Measurements from ENCODE around the gene SLC24A4.

SLC24A4 gene

DNA sequence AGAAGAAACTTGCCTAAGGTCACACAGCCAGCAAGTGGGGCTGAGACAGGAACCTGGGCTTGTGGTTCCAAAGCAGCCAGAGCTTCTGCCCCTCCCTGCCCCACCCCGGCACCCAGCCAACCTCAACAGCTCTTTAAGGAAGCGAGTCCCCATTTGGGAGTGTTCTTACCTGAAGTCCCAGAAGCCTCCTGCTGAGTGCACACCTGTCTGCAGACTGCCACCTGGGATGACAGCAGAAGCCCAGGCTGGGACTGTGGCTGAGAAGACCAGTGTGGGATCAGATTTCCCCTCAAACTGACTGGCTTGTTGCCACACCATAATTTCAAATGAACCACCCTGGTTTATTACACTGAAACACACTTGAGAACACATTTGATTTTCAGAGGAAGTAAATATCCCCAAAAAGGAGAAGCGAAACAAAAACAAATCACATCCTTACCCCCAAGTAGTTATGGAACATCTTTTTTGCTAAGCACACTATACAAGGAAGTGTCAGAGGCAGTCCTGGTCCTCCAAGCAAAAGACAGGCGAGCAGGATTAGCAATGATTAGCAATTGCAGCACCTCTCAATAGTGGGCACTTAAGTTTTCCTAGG is 184.3 kb downstream of the SLC24A4 start:
- H3K4me2 ChIP-seq (ENCODE audit: low read length) = peak overlapping the region; percentile 39

DNA sequence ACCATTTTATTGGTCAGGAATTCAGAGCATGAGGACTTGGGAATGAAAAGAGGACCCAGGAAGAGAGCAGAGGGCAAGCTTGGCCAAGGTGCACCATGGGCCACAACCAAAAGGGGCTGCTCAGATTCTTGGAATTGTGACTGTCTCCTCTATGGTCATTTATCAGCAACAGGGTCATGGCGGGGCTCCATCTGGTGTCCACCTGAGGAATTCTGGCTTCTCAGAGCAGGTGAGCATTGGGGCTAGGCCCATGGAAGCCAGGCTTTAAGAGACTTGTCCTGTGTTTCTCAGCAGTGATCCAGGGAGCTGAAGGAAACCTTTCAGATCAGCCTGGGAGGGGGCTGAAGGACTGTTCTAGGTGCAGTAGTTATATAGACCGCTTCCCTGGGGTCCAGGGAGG is 188.0 kb downstream of the SLC24A4 start:
- peaks cover 11% of the 10 kb centered on the region for H3K27me3 ChIP-seq (ENCODE audit: control insufficient read depth, low read length)
- no peaks in the 10 kb centered on the region for H4K20me1 ChIP-seq (ENCODE audit: control insufficient read depth, insufficient read depth, low read depth, low read length)
- no peaks in the 10 kb centered on the region for H3K9me2 ChIP-seq (replicated peaks; ENCODE audit: control insufficient read depth, low read length)
- no peak overlapping the region for H3K27ac ChIP-seq (ENCODE audit: low read depth, low read length)
- no peak overlapping the region for H3K4me3 ChIP-seq (ENCODE audit: low read length)
- H3F3A ChIP-seq (ENCODE audit: control insufficient read depth, insufficient read depth) = peaks cover 6% of the 10 kb centered on the region; the same call in 1 of the 2 replicates
- no peak overlapping the region for H3K4me2 ChIP-seq (ENCODE audit: low read length)
- no peaks in the 10 kb centered on the region for H3K36me3 ChIP-seq (ENCODE audit: control insufficient read depth, low read length)
- no peak for TF ChIP-seq CTCF (IDR thresholded peaks at IDR 0.05; ENCODE audit: low read depth, low read length, poor library complexity, severe bottlenecking)
- TF ChIP-seq EZH2phosphoT487 (IDR thresholded peaks at IDR 0.05; ENCODE audit: borderline replicate concordance, low read length) = no peak
- H3K4me1 ChIP-seq (ENCODE audit: control insufficient read depth, low read length) = peaks cover 19% of the 10 kb centered on the region
- no peaks in the 10 kb centered on the region for H3K79me2 ChIP-seq (ENCODE audit: control insufficient read depth, low read length)
- no peaks in the 10 kb centered on the region for H3K9me3 ChIP-seq (ENCODE audit: control insufficient read depth, insufficient read depth, low read length)

More for the DNA sequence above, 184.3 kb downstream of the SLC24A4 start:
- H4K20me1 ChIP-seq (ENCODE audit: control insufficient read depth, insufficient read depth, low read depth, low read length) = no peaks in the 10 kb centered on the region
- no peaks in the 10 kb centered on the region for H3K9me2 ChIP-seq (replicated peaks; ENCODE audit: control insufficient read depth, low read length)
- H3F3A ChIP-seq (ENCODE audit: control insufficient read depth, insufficient read depth) = peaks cover 6% of the 10 kb centered on the region; the same call in 1 of the 2 replicates
- no peaks in the 10 kb centered on the region for H3K79me2 ChIP-seq (ENCODE audit: control insufficient read depth, low read length)
- peak overlapping the region; percentile 2; the same call in 1 of the 2 replicates for H3K27ac ChIP-seq (ENCODE audit: low read depth, low read length)
- H3K4me3 ChIP-seq (ENCODE audit: low read length) = 0 out of 2 replicates have a peak overlapping the region, but pooled peaks have one; percentile 9
- H3K9me3 ChIP-seq (ENCODE audit: control insufficient read depth, insufficient read depth, low read length) = no peaks in the 10 kb centered on the region
- TF ChIP-seq CTCF (IDR thresholded peaks at IDR 0.05; ENCODE audit: low read depth, low read length, poor library complexity, severe bottlenecking) (no peak), EZH2phosphoT487 (IDR thresholded peaks at IDR 0.05; ENCODE audit: borderline replicate concordance, low read length) (no peak)
- no peaks in the 10 kb centered on the region for H3K36me3 ChIP-seq (ENCODE audit: control insufficient read depth, low read length)
- H3K27me3 ChIP-seq (ENCODE audit: control insufficient read depth, low read length) = peaks cover 11% of the 10 kb centered on the region
- H3K4me1 ChIP-seq (ENCODE audit: control insufficient read depth, low read length) = peaks cover 19% of the 10 kb centered on the region

DNA sequence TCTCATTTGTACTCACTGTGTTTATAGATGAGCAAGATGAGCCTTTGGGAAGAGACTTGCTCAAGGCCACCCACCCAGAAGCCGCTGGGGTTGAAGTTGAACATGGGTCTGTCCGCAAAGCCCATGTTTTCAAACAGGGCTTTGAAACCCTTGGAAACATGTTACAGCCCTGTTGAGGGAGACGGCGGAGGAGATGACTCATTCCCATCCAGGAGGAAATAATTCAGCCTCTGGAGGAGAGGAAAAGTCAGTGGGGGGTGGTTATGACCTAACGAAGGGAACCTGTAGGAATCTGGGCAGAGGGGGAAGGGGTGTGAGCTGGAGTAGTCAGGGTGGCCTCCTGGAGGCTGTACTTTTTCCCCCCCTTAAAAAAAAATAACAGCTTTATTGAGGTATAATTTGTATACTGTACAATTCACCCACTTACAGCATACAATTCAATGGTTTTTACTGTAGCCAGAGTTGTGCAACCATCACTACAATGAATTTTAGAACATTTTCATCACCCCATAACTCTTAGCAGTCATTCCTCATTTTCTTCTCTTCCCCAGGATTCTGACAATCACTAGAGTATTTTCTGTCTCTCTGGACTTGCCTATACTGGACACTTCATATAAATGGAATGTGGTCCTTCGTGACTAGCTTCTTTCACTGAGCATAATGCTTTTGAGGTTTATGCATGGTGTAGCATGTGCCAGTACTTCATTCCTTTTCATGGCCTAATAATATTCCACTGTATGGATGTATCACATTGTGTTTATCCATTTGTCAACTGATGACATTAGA is 188.7 kb downstream of the SLC24A4 start:
- no peaks in the 10 kb centered on the region for H3K36me3 ChIP-seq (ENCODE audit: control insufficient read depth, low read length)
- H3K9me2 ChIP-seq (replicated peaks; ENCODE audit: control insufficient read depth, low read length) = no peaks in the 10 kb centered on the region
- H3K4me3 ChIP-seq (ENCODE audit: low read length) = no peak overlapping the region
- H3K27me3 ChIP-seq (ENCODE audit: control insufficient read depth, low read length) = peaks cover 16% of the 10 kb centered on the region
- H3F3A ChIP-seq (ENCODE audit: control insufficient read depth, insufficient read depth) = peaks cover 6% of the 10 kb centered on the region; the same call in 1 of the 2 replicates
- H3K4me2 ChIP-seq (ENCODE audit: low read length) = no peak overlapping the region
- no peaks in the 10 kb centered on the region for H3K79me2 ChIP-seq (ENCODE audit: control insufficient read depth, low read length)
- H3K27ac ChIP-seq (ENCODE audit: low read depth, low read length) = no peak overlapping the region
- H3K9me3 ChIP-seq (ENCODE audit: control insufficient read depth, insufficient read depth, low read length) = no peaks in the 10 kb centered on the region
- no peaks in the 10 kb centered on the region for H4K20me1 ChIP-seq (ENCODE audit: control insufficient read depth, insufficient read depth, low read depth, low read length)
- TF ChIP-seq CTCF (IDR thresholded peaks at IDR 0.05; ENCODE audit: low read depth, low read length, poor library complexity, severe bottlenecking) (no peak), EZH2phosphoT487 (IDR thresholded peaks at IDR 0.05; ENCODE audit: borderline replicate concordance, low read length) (no peak)
- H3K4me1 ChIP-seq (ENCODE audit: control insufficient read depth, low read length) = peaks cover 12% of the 10 kb centered on the region
